Colonic mucosa (tissue), 4 donors: ENCODE results near the gene TCF25. TPM values are rescaled to one million over a fixed set of nuclear protein-coding genes. Genes with fewer than 3 reads are reported as not detected.
"Not testable (repeated sequence)": the region's sequence is repeated elsewhere in the genome, so short reads cannot be mapped to it uniquely, and the experiment has no call there.

Experiments
- DNase-seq: peaks from one replicate; pipeline ENCODE4 v3.0.0-alpha.2; 2020
- H3K27ac ChIP-seq: fragments of 200-600 bp; one replicate; pipeline ENCODE4 v1.8.0; 2021
- H3K27me3 ChIP-seq: fragments of 200-600 bp; one replicate; pipeline ENCODE4 v1.8.0; 2021
- H3K36me3 ChIP-seq: fragments of 200-600 bp; one replicate; pipeline ENCODE4 v1.8.0; 2021
- H3K4me1 ChIP-seq: fragments of 200-600 bp; one replicate; pipeline ENCODE4 v1.8.0; 2021; ENCODE audit warnings: mild to moderate bottlenecking
- H3K4me3 ChIP-seq: fragments of 200-600 bp; one replicate; pipeline ENCODE4 v1.8.0; 2021
- H3K9ac ChIP-seq, 2 donors: one replicate each; pipeline ENCODE4 v1.7.0; 2013; ENCODE audit warnings: control low read depth in 2 of 2, low read depth in 2 of 2, low read length in 2 of 2
- H3K9me3 ChIP-seq: fragments of 200-600 bp; one replicate; pipeline ENCODE4 v1.8.0; 2021
- intact Hi-C: fragments of 100-400 bp; cut with DNase I; formaldehyde crosslinking; loops from one replicate; pipeline ENCODE4 v1.14.1; 2022
- total RNA-seq, 2 donors: library from RNA; stranded (reverse); fragmentation: NEBNext Ultra II Directional in 1 of 2; extraction: Animal tissue kit (Norgen Biotek cat#: 25700) in 1 of 2; gene quantifications; one replicate each; pipeline ENCODE4 v1.2.1, GENCODE V29; 2021
- TF ChIP-seq, protein P1 (sequence below): fragments of 200-600 bp; IDR thresholded peaks from one replicate; pipeline ENCODE4 v1.8.0; 2022; ENCODE audit warnings: antibody characterized with exemption, mild to moderate bottlenecking
- donor health status: healthy.
- donor health status: DM: no; HTN: no; CAD: no.
- donor health status: DM: no; HTN: no; CAD: no.

The TCF25 gene
- total RNA-seq, 2 donors from 2014 or later = 164 to 165 TPM

DNA sequence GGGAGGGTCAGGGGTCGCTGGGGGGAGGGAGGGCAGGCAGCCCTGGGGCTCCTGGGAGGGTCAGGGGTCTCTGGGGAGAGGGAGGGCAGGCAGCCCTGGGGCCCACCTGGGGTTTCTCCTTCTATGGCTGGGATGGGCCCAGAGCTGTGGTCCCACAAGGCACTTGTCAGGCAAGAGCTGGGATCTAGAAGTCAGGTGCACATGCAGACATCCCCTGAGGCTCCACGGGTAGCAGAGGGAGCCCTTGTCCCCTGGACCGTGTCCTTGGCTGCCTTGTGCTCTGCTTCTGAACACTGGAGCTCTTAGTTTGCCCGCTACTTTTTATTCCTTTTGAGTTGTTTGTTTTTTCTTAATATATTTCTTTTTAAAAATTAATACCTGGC, 51.5 kb downstream of the TCF25 start:
- Histone ChIP-seq H3K27ac (no peak overlapping the region), H3K9ac (no peak overlapping the region), H3K4me3 (no peak overlapping the region), H3K9me3 (no peaks in the 10 kb centered on the region), H3K4me1 (peaks cover 16% of the 10 kb centered on the region), H3K36me3 (no peaks in the 10 kb centered on the region), H3K27me3 (peaks cover 33% of the 10 kb centered on the region)
- intact Hi-C loops = no loop called here
- TF ChIP-seq, protein P1, sequence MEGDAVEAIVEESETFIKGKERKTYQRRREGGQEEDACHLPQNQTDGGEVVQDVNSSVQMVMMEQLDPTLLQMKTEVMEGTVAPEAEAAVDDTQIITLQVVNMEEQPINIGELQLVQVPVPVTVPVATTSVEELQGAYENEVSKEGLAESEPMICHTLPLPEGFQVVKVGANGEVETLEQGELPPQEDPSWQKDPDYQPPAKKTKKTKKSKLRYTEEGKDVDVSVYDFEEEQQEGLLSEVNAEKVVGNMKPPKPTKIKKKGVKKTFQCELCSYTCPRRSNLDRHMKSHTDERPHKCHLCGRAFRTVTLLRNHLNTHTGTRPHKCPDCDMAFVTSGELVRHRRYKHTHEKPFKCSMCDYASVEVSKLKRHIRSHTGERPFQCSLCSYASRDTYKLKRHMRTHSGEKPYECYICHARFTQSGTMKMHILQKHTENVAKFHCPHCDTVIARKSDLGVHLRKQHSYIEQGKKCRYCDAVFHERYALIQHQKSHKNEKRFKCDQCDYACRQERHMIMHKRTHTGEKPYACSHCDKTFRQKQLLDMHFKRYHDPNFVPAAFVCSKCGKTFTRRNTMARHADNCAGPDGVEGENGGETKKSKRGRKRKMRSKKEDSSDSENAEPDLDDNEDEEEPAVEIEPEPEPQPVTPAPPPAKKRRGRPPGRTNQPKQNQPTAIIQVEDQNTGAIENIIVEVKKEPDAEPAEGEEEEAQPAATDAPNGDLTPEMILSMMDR = no peak
- DNase-seq = no peak

DNA sequence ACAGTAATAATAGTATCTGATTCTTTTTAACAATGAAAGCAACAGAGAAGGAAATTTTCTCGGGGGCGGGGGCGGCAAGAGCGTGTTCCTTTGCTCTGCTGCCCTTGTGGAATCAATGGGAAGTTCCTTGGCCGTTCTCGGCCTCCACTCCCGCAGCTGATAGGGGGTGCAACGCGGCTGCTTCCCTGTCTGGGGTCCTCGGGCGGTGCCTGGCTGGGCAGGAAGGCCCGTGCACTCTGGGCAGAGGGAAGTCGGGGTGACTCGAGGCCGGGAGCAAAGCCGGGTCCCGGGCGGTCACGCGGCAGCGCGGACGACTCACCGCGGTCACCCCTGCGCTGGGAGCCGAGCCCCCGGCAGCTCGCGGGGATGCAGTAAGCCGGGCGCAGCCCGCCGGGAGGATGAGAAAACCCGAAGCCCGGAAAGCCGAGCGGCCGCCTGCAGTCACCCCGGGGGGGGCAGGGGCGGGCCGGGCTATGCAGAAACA, 52.2 kb downstream of the TCF25 start:
- peaks cover 16% of the 10 kb centered on the region for H3K4me1 ChIP-seq
- TF ChIP-seq, protein P1 = no peak
- H3K9ac ChIP-seq = no peak overlapping the region
- peak overlapping the region; percentile 59 for H3K4me3 ChIP-seq
- no peak for DNase-seq
- intact Hi-C loops = no loop called here
- no peak overlapping the region for H3K27ac ChIP-seq
- H3K27me3 ChIP-seq = peaks cover 33% of the 10 kb centered on the region
- no peaks in the 10 kb centered on the region for H3K9me3 ChIP-seq
- no peaks in the 10 kb centered on the region for H3K36me3 ChIP-seq

DNA sequence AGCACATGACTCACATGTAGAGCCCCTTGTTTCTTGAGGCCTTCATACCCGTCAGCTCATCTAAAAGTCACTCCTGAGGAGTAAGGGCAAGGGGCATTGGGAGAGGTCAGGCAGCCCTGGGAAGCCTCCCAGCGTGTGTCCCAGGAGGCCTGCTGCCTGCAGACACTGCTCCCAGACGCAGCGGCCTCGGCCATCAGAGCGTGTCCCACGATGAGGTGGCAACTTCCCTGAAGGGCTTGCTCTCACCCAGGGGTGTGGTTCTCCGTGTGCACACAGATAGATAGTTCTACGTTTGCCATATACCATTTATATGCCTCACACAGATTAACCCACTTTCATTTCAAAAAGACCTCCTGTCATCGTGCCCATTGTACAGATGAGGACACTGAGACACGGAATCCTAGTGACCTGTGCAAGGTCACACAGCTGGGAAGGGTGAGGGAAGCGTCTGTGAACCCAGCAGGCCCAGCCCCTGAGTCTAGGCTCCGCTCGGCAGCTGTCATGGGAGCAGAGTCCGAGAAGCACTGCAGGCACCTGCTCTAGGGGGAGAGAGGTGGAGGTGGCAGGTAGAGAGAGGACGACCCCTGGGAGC, 58.0 kb downstream of the TCF25 start:
- intact Hi-C loops = no loop called here
- no peak for DNase-seq
- Histone ChIP-seq H3K27me3 (no peaks in the 10 kb centered on the region), H3K4me1 (no peaks in the 10 kb centered on the region), H3K4me3 (no peak overlapping the region), H3K36me3 (no peaks in the 10 kb centered on the region), H3K9me3 (no peaks in the 10 kb centered on the region), H3K9ac (no peak overlapping the region), H3K27ac (no peak overlapping the region)
- TF ChIP-seq, protein P1 = no peak

DNA sequence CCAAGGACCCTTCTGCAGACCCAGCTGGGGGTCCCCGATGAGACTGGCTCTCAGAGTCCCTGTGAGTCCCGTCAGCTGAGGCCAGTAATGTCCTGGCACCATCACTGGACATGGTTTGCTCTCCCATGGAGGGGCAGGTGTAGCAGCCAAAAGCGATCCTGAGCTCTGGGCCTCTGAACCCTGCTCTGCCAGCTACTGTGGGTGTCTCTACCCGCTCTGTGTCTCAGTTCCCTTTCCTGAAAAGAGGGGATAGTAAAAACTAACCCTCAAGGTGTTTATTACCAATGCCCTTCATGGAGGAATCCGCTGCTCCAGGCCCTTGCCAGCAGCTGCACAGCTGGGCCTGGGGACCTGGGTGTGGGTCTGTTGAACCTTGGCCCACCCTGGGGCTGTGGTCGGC, 58.6 kb downstream of the TCF25 start:
- no peak overlapping the region for H3K27ac ChIP-seq
- DNase-seq = no peak
- H3K4me1 ChIP-seq = no peaks in the 10 kb centered on the region
- no peak overlapping the region for H3K4me3 ChIP-seq
- H3K9ac ChIP-seq = no peak overlapping the region
- intact Hi-C loops = no loop called here
- no peaks in the 10 kb centered on the region for H3K9me3 ChIP-seq
- H3K27me3 ChIP-seq = no peaks in the 10 kb centered on the region
- no peaks in the 10 kb centered on the region for H3K36me3 ChIP-seq
- TF ChIP-seq, protein P1 = no peak

DNA sequence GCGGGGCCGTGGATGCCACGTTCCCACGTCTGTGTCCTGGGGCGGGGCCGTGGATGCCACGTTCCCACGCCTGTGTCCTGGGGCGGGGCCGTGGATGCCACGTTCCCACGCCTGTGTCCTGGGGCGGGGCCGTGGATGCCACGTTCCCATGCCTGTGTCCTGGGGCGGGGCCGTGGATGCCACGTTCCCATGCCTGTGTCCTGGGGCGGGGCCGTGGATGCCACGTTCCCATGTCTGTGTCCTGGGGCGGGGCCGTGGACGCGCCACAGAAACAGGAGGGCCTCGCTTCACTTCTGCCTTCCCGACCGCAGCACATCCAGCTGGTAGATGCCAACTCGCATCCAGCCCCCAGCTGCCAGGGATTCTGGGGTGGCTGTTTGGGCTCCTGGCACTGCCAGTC, 60.6 kb downstream of the TCF25 start:
- not testable (repeated sequence) for H3K9me3 ChIP-seq, H3K27ac ChIP-seq, DNase-seq

More for the DNA sequence above, 60.6 kb downstream of the TCF25 start:
- H3K4me3 ChIP-seq, H3K9ac ChIP-seq, intact Hi-C loops, H3K36me3 ChIP-seq, H3K4me1 ChIP-seq, H3K27me3 ChIP-seq: not testable (repeated sequence)
